ENCODE measurements around the gene THBS2. TPM values are rescaled to one million over a fixed set of nuclear protein-coding genes. Genes with fewer than 3 reads are reported as not detected.

Gene THBS2
- total and polyA plus RNA-seq, 2 donors (not counting 3 experiments of a cell fraction or from before 2014, with no cell fraction given) = 0.08 TPM; not detected in 1

DNA sequence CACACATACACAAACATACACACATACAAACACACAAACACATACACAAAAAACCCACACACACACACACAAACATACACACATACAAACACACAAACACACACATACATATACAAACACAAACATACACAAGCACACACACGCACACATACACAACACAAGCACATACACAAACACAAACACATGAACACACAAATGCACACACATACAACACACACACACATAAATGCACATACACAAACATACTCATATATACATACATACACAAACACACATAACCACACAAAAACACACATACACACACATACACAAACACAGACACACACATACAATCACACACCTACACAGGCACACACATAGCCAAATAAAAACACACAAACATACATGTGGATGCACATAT lies 30.3 kb upstream of the THBS2 start:
- FAIRE-seq (no peak), DNase-seq (ENCODE audit: low read depth, low spot score) (no peak)
- H3K4me2 ChIP-seq (ENCODE audit: insufficient read depth, low read length) = no peak overlapping the region
- H3K9me3 ChIP-seq (replicated peaks; ENCODE audit: control insufficient read depth, insufficient read depth, low read length) = peaks cover 2% of the 10 kb centered on the region
- no peaks in the 10 kb centered on the region for H3K36me3 ChIP-seq (ENCODE audit: control insufficient read depth in 2 of 2, extremely low read depth in 1 of 2, insufficient read depth in 2 of 2, low read length in 2 of 2)
- H4K20me1 ChIP-seq (replicated peaks; ENCODE audit: control insufficient read depth, extremely low read depth, insufficient read depth, low read length) = no peaks in the 10 kb centered on the region
- no peak overlapping the region for H2AFZ ChIP-seq (ENCODE audit: low read depth, low read length)
- dilution Hi-C loops (cut with MboI; ENCODE audit: extremely low pct_ligation_motif_present, low sequenced_read_pairs) (no loop called here), intact Hi-C loops (cut with micrococcal nuclease) (no loop called here)
- H3K27me3 ChIP-seq (ENCODE audit: control insufficient read depth in 2 of 2, insufficient read depth in 2 of 2, low read length in 2 of 2) = no peaks in the 10 kb centered on the region
- H3K4me1 ChIP-seq (ENCODE audit: control insufficient read depth, extremely low read depth, insufficient read depth, low read length) = no peaks in the 10 kb centered on the region
- TF ChIP-seq EZH2 (IDR thresholded peaks at IDR 0.05; ENCODE audit: borderline replicate concordance, low read depth, low read length, severe bottlenecking) (no peak), MAX (IDR thresholded peaks at IDR 0.05; ENCODE audit: insufficient read depth, insufficient read length) (no peak), FOS (IDR thresholded peaks at IDR 0.05; ENCODE audit: borderline replicate concordance, insufficient read depth, low read length) (no peak), POLR2A (IDR thresholded peaks at IDR 0.05; ENCODE audit: low read depth, low read length) (no peak)
- TF ChIP-seq, protein P1, sequence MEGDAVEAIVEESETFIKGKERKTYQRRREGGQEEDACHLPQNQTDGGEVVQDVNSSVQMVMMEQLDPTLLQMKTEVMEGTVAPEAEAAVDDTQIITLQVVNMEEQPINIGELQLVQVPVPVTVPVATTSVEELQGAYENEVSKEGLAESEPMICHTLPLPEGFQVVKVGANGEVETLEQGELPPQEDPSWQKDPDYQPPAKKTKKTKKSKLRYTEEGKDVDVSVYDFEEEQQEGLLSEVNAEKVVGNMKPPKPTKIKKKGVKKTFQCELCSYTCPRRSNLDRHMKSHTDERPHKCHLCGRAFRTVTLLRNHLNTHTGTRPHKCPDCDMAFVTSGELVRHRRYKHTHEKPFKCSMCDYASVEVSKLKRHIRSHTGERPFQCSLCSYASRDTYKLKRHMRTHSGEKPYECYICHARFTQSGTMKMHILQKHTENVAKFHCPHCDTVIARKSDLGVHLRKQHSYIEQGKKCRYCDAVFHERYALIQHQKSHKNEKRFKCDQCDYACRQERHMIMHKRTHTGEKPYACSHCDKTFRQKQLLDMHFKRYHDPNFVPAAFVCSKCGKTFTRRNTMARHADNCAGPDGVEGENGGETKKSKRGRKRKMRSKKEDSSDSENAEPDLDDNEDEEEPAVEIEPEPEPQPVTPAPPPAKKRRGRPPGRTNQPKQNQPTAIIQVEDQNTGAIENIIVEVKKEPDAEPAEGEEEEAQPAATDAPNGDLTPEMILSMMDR (IDR thresholded peaks at IDR 0.05; ENCODE audit: extremely low read depth in 1 of 2, insufficient read depth in 1 of 2, low read depth in 1 of 2, low read length in 2 of 2) = no peak
- H3K4me3 ChIP-seq (replicated peaks in 1 of 3; ENCODE audit: insufficient read depth in 1 of 3, low read depth in 1 of 3, low read length in 3 of 3) = no peak overlapping the region
- H3K27ac ChIP-seq (ENCODE audit: insufficient read depth, low read depth, low read length) = no peak overlapping the region
- H3K9ac ChIP-seq (replicated peaks; ENCODE audit: extremely low read depth, insufficient read depth, low read length) = no peak overlapping the region
- BruUV-seq (replicated peaks) = no TSS peak
- CTCF ChIA-PET = no interaction called here
- no peaks in the 10 kb centered on the region for H3K9me1 ChIP-seq (replicated peaks; ENCODE audit: control insufficient read depth, extremely low read depth, insufficient read depth, low read length)
- POLR2A ChIA-PET = no interaction called here
- H3K79me2 ChIP-seq (ENCODE audit: control insufficient read depth, insufficient read depth, low read length) = no peaks in the 10 kb centered on the region

GRCh38 chr6:169282043-169282442 lies 28.4 kb upstream of the THBS2 start:
- no peaks in the 10 kb centered on the region for H3K79me2 ChIP-seq (ENCODE audit: control insufficient read depth, insufficient read depth, low read length)
- no peaks in the 10 kb centered on the region for H3K27me3 ChIP-seq (ENCODE audit: control insufficient read depth in 2 of 2, insufficient read depth in 2 of 2, low read length in 2 of 2)
- H3K36me3 ChIP-seq (ENCODE audit: control insufficient read depth in 2 of 2, extremely low read depth in 1 of 2, insufficient read depth in 2 of 2, low read length in 2 of 2) = no peaks in the 10 kb centered on the region
- no TSS peak for BruUV-seq (replicated peaks)
- intact Hi-C loops (cut with micrococcal nuclease) = no loop called here
- TF ChIP-seq FOS (IDR thresholded peaks at IDR 0.05; ENCODE audit: borderline replicate concordance, insufficient read depth, low read length) = no peak
- no peak for TF ChIP-seq MAX (IDR thresholded peaks at IDR 0.05; ENCODE audit: insufficient read depth, insufficient read length)
- TF ChIP-seq, protein P1 (IDR thresholded peaks at IDR 0.05; ENCODE audit: extremely low read depth in 1 of 2, insufficient read depth in 1 of 2, low read depth in 1 of 2, low read length in 2 of 2) = no peak
- TF ChIP-seq POLR2AphosphoS5 (IDR thresholded peaks at IDR 0.05; ENCODE audit: insufficient read depth, low read depth, low read length) = no peak
- TF ChIP-seq GATA2 (IDR thresholded peaks at IDR 0.05; ENCODE audit: insufficient read depth, insufficient read length, low read depth, low read length) = no peak
- TF ChIP-seq MYC (IDR thresholded peaks at IDR 0.05; ENCODE audit: low read depth, low read length) = no peak
- no peak for TF ChIP-seq EZH2 (IDR thresholded peaks at IDR 0.05; ENCODE audit: borderline replicate concordance, low read depth, low read length, severe bottlenecking)
- no peak for TF ChIP-seq POLR2A (IDR thresholded peaks at IDR 0.05; ENCODE audit: low read depth, low read length)
- TF ChIP-seq JUN (IDR thresholded peaks at IDR 0.05; ENCODE audit: borderline replicate concordance, insufficient read depth, insufficient read length, low read depth) = no peak
- H3K4me1 ChIP-seq (ENCODE audit: control insufficient read depth, extremely low read depth, insufficient read depth, low read length) = no peaks in the 10 kb centered on the region
- DNase-seq (ENCODE audit: low read depth, low spot score) (no peak), FAIRE-seq (no peak)
- no peaks in the 10 kb centered on the region for H4K20me1 ChIP-seq (replicated peaks; ENCODE audit: control insufficient read depth, extremely low read depth, insufficient read depth, low read length)
- dilution Hi-C loops (cut with MboI; ENCODE audit: extremely low pct_ligation_motif_present, low sequenced_read_pairs) = no loop called here
- no peaks in the 10 kb centered on the region for H3K9me1 ChIP-seq (replicated peaks; ENCODE audit: control insufficient read depth, extremely low read depth, insufficient read depth, low read length)
- ChIA-PET POLR2A (no interaction called here), CTCF (no interaction called here)
- H3K9ac ChIP-seq (replicated peaks; ENCODE audit: extremely low read depth, insufficient read depth, low read length) = no peak overlapping the region
- H2AFZ ChIP-seq (ENCODE audit: low read depth, low read length) = no peak overlapping the region
- no peak overlapping the region for H3K4me2 ChIP-seq (ENCODE audit: insufficient read depth, low read length)
- H3K27ac ChIP-seq (ENCODE audit: insufficient read depth, low read depth, low read length) = no peak overlapping the region
- peaks cover 2% of the 10 kb centered on the region for H3K9me3 ChIP-seq (replicated peaks; ENCODE audit: control insufficient read depth, insufficient read depth, low read length)
- no peak overlapping the region for H3K4me3 ChIP-seq (replicated peaks in 1 of 3; ENCODE audit: insufficient read depth in 1 of 3, low read depth in 1 of 3, low read length in 3 of 3)
